Neural progenitor cell (in vitro differentiated cells): ENCODE measurements around the gene NCOA3.

Source experiments
- CTCF ChIP-seq: fragments of 200-600 bp; sonication (generic); IDR thresholded peaks from 2 replicates; pipeline ENCODE4 v1.5.1; 2017; ENCODE audit warnings: antibody characterized with exemption, mild to moderate bottlenecking
- EZH2 ChIP-seq: fragments of 200-600 bp; sonication (generic); IDR thresholded peaks from 2 replicates; pipeline ENCODE4 v1.6.1; 2017; ENCODE audit warnings: antibody characterized with exemption, mild to moderate bottlenecking, moderate library complexity

DNA sequence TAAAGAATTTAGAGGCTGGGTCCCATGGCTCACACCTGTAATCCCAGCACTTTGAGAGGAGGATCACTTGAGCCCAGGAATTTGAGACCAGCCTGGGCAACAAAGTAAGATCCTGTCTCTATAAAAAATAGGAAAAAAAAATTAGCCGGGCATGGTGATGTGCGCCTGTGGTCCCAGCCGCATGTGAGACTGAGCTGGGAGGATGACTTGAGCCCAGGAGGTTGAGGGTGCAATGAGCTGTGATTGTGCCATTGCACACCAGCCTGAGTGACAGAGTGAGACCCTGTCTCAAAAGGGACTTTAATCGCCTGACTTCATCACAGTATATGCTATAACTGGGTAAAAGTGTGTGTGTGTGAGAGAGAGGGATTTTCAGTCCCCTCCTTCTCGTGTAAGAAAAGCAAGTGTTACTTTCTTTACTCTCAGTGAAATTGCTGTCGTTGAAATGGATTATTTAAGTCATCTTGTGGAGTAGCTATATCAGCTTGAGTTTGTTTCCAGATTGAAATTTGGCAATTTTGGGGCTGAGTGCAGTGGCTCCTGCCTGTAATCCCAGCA, 7.5 kb downstream of the NCOA3 start:
- no peak for TF ChIP-seq EZH2
- TF ChIP-seq CTCF, result no peak
